Gastroesophageal sphincter (tissue), 3 donors: Measurements from ENCODE around the gene VAV2.

ENCODE experiments used
- CTCF ChIP-seq, 4 experiments: fragments of 200-600 bp in 2 of 4; fragments of 450-650 bp in 2 of 4; sonication (generic) in 1 of 4; IDR thresholded peaks; one replicate each; pipeline ENCODE4 v1.5.1; 2017 to 2019; ENCODE audit warnings: antibody characterized with exemption in 4 of 4, mild to moderate bottlenecking in 2 of 4, moderate library complexity in 2 of 4
- EP300 ChIP-seq: sonication (generic); formaldehyde crosslinking; IDR thresholded peaks from one replicate; pipeline ENCODE4 v1.6.1; 2017; ENCODE audit warnings: antibody characterized with exemption, mild to moderate bottlenecking
- POLR2A ChIP-seq, 2 donors: fragments of 450-650 bp; IDR thresholded peaks; one replicate each; pipeline ENCODE4 v1.6.1; 2017; ENCODE audit warnings: antibody characterized with exemption in 2 of 2, mild to moderate bottlenecking in 2 of 2, moderate library complexity in 1 of 2
- POLR2AphosphoS5 ChIP-seq: sonication (generic); formaldehyde crosslinking; IDR thresholded peaks from one replicate; pipeline ENCODE4 v1.6.1; 2017; ENCODE audit warnings: antibody characterized with exemption

DNA sequence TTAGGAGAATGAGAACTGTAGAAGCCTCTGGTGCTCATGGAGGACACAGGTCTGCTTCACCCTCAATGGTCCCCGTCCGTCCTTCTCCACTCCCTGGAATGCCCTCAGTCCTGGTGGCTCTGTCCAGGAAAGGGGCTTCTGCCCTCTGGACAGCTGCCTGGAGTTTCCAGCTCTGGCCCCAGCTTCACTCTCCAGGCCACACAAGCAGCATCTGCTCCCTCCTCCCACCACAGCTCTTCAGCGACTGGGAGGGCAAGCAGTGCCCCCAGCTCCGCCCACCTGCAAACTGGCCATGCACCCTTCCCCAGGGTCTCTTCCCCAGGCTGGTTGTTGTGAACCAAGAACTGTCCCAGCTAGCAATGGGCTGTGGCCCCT is 258.7 kb downstream of the VAV2 start:
- TF ChIP-seq CTCF (IDR thresholded peaks at IDR 0.05) (no peak), POLR2A (IDR thresholded peaks at IDR 0.05) (no peak), POLR2AphosphoS5 (no peak), EP300 (no peak)
